Astrocyte of the cerebellum (primary cell): ENCODE results near the gene LTC4S.

ENCODE experiments used
- DNase-seq: peaks from one replicate; pipeline ENCODE4 v3.0.0-alpha.2; 2011; ENCODE audit warnings: low read depth
- H3K4me3 ChIP-seq: 2 replicates; pipeline ENCODE4 v1.5.1; 2011; ENCODE audit warnings: mild to moderate bottlenecking, low read depth, low read length, moderate library complexity
- in situ Hi-C: cut with HindIII; loops from 2 replicates; pipeline ENCODE4 v1.10.0; 2017; ENCODE audit warnings: low sequenced_read_pairs
- TF ChIP-seq, protein P1 (sequence below): IDR thresholded peaks from 2 replicates; pipeline ENCODE4 v1.5.1; 2012; ENCODE audit warnings: low read length, low read depth, moderate library complexity, mild to moderate bottlenecking; ENCODE audit errors: missing control alignments

The LTC4S gene

DNA sequence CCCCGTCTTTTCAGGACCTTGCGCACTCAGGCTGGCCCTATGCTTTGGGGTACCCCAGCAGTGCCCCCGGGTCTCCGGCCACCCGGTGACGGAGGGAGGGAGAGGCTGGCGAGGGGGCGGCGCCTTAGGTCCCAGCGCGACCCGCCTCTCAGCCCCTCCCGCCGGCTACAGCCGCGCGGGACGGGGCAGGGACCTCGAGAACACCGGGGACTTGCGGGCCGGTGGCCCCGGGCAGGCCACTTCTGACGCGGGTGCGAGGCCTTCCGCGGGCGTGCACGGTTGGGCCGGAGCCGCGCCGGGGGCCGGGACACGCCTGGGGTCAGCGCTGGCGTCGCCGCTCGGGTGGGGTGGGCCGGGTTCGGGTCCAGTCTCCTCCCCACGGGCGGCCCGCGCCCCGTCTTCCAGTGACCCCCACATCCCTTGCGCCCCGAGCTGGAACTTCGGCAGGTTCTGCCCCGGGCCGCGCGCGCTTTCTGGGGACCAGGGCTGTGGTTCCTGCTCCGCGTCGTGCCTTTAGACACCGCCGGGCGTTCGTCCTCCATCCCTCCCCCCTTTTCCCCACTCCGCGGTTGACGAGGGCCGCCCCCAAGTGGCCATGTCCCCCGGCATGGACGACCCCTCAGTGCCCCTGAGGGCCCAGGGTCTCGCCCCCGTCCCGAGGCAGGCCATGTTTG is 23.1 kb downstream of the LTC4S start:
- H3K4me3 ChIP-seq: peak overlapping the region; percentile 25
- DNase-seq: no peak
- TF ChIP-seq, protein P1, sequence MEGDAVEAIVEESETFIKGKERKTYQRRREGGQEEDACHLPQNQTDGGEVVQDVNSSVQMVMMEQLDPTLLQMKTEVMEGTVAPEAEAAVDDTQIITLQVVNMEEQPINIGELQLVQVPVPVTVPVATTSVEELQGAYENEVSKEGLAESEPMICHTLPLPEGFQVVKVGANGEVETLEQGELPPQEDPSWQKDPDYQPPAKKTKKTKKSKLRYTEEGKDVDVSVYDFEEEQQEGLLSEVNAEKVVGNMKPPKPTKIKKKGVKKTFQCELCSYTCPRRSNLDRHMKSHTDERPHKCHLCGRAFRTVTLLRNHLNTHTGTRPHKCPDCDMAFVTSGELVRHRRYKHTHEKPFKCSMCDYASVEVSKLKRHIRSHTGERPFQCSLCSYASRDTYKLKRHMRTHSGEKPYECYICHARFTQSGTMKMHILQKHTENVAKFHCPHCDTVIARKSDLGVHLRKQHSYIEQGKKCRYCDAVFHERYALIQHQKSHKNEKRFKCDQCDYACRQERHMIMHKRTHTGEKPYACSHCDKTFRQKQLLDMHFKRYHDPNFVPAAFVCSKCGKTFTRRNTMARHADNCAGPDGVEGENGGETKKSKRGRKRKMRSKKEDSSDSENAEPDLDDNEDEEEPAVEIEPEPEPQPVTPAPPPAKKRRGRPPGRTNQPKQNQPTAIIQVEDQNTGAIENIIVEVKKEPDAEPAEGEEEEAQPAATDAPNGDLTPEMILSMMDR: no peak
- in situ Hi-C loops: no loop called here

DNA sequence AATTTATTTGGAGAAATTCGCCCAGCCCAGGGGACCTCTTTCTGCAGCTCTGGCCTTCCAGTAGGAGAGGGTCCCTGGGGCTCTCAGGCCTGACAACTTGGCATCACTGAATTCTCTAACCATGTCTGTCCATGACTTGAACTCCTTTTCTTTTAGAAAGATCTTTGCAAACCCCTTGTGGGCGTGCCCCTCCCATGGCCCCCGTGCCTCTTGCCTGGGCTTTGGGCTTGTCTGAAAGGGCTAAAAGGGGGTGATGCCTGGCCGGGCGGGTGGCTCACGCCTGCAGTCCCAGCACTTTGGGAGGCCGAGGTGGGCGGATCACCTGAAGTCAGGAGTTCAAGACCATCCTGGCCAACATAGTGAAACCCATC is 23.7 kb downstream of the LTC4S start:
- no peak for DNase-seq
- in situ Hi-C loops: no loop called here
- TF ChIP-seq, protein P1: no peak
- no peak overlapping the region for H3K4me3 ChIP-seq

DNA sequence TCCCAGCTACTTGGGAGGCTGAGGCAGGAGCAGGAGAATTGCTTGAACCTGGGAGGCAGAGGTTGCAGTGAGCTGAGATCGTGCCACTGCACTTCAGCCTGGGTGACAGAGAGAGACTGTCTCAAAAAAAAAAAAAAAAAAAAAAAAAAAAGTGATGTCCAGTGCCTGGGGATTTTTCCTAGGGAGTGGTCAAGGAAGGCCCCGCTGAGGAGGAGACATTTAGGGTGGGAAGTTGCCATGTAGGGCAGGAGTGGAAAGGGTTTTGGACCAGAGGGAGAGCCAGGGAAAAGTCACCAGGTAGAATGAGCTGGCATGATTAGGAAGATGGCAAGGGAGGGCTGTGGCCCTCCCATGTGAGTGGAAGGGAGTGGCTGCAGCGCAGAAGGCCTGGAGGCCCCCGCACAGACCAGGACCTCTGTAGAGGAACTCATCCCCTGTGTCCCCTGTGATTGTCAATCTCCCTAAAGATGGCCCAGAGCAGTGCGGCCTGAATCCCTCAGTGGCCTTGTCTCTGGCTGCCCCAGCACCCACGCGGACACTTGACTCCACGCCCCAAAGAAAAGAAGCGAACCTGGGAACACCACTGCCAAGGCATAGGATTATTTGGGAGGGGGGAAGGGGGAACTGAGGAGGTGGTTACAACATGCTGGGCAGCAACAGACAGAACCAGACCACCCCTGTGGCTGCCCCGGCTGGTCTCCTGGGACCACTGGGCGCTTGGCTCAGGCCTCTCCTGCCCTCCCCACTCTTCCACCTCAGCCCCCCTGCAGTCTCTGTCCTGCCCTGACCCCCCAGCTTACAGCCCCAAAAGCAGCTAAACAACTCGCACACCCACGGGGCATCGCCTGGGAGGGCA is 24.3 kb downstream of the LTC4S start:
- TF ChIP-seq, protein P1: no peak
- H3K4me3 ChIP-seq: peak overlapping the region; percentile 10
- in situ Hi-C loops: no loop called here
- no peak for DNase-seq

DNA sequence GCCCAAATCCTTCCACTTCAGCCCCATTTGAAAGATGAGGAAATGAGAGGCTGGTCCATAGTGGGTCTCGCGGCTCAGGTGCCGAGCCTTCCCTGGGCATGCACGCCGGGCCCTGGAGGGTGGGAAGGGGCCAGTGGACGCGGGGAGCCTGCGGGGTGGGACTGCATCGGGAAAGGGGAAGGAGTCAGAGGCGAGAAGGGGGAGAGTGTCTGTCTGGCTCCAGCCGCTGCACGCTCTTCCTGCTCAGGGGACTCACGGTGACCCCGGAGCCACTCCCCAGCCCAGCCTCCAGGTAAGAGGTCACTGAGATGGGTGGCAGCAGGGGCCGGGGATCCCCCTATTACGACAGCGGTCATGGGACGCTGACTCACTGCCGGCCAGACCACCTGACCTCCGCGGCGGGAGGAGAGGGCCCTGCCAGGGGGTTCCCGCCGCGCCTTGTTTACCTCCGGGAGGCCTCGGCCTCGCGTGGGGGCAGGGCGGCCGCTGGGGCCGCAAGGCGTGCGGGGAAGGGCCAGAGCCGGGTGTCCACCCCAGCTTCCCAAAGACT is 25.0 kb downstream of the LTC4S start:
- H3K4me3 ChIP-seq: peak overlapping the region; percentile 10

DNA sequence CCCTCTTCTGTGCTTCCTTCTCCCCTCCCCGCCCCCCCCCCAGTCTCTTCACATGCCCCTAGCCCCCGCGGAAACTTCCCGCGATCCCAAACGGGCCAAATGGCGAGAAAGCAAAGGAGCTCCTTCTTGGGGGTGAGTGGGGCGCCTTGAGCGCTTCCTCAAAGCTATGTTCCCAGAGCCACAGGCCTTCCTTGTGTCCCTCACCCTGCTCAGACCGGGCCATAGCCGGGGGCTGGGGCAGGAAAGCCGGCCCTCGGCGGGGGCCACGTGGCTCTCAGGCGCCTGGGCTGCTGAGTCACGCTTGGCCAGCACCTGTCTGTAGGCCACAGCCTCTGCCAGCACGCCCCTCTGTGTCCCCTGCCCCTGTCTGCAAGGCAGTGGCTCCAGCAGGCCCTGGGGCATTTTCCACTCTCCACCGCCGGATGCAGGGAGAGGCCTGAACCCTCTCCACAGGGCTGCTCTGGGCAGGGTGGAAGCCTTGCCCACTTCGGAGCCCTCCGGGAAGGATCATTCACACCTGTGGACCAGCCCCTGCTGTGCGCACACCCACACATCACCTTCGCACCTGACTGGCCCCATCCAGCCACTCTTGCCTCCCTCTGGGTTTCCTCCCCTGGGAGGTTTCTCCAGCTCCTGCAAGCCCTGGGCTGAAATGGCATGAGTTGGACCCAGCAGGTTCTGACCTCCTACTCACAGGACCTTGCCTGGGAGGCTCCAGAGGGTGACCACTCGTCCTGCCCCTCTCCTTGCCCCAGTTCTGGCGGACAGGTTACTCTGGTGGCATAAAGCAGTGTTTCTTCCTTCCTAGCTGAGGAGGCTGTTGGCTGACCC is 25.7 kb downstream of the LTC4S start:
- in situ Hi-C loops: no loop called here
- DNase-seq: no peak
- TF ChIP-seq, protein P1: no peak
- no peak overlapping the region for H3K4me3 ChIP-seq

More for the DNA sequence above, 25.0 kb downstream of the LTC4S start:
- DNase-seq: peak; percentile 76
- TF ChIP-seq, protein P1: no peak
- in situ Hi-C loops: no loop called here

DNA sequence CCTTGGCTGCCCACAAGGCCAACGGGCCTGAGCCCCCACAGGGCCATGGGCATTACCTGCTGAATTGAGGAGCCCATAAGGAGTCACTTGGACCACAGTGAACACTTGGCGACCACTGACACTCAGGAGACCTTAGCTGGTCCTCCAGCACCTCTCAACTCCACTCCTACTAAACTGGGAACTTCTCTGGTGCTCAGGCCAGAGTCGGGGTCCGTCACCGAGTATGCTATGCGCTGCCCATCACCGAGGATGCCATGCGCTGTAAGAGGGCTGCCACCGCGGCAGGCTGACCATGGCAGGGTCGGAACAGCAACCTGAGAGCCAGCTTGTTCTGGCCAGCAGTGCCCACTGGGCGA is 26.3 kb downstream of the LTC4S start:
- DNase-seq: no peak
- in situ Hi-C loops: no loop called here
- H3K4me3 ChIP-seq: peak overlapping the region; percentile 96
- TF ChIP-seq, protein P1: no peak
